ENCODE measurements around the gene LMCD1. TPM values are rescaled to one million over a fixed set of nuclear protein-coding genes. Genes with fewer than 3 reads are reported as not detected.
A peak's percentile ranks its signal among the peaks of the same experiment; 100 is the strongest.

Gene LMCD1, protein sequence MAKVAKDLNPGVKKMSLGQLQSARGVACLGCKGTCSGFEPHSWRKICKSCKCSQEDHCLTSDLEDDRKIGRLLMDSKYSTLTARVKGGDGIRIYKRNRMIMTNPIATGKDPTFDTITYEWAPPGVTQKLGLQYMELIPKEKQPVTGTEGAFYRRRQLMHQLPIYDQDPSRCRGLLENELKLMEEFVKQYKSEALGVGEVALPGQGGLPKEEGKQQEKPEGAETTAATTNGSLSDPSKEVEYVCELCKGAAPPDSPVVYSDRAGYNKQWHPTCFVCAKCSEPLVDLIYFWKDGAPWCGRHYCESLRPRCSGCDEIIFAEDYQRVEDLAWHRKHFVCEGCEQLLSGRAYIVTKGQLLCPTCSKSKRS
- total RNA-seq = 1 to 10 TPM; 5.8 to 7.1 TPM
- long read RNA-seq, full-length matches to known transcripts = 7 of 7 reads
- long read RNA-seq, partial matches to known transcripts = 0 of 7 reads
- long read RNA-seq, other reads (novel, unspliced or antisense) = 0 of 7 reads

DNA sequence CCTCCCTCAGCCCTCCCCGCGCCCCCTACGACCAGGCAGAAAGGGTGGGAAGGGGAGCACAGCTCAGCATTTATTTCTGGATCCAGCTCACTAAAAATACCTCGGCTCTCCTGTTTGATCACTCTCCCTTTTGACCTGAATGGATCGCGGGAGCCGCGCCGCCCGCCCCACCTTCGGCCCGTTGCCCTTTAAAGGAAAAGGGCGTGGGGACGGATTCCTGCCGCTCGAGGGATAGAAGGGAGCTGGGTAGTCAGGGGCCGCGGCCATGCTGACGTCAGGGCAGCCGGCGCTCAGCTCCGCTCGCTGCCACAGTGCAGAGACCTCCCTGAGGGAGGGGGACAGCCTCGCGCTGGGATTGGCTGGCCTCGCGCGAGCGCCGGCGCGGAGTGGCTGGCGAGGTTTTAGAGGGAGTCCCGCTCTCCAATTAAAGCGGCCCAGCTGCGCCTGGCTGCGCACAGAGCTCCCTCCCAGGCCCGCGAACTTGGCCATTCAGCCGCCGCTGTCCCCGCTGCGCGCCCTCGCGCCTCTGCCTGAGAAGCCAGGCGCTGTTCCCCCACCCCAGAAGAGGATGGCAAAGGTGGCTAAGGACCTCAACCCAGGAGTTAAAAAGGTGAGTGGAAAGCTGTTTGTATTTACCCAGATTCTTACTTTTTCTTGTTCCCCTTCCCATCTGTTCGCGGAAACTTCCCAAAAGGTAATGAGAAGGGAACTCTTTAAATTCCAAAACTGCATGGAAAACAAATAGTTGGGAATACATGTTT lies at the start of gene LMCD1:
TSS of gene LMCD1 (plus strand) at position 453 of the 761 bp plus-strand sequence. CDS start at position 569, 116 bp downstream.
- ATAC-seq (peak; percentile 93), DNase-seq (peak; percentile 92 to 95)
- intact Hi-C loops (cut with DNase I, micrococcal nuclease) = no loop called here

DNA sequence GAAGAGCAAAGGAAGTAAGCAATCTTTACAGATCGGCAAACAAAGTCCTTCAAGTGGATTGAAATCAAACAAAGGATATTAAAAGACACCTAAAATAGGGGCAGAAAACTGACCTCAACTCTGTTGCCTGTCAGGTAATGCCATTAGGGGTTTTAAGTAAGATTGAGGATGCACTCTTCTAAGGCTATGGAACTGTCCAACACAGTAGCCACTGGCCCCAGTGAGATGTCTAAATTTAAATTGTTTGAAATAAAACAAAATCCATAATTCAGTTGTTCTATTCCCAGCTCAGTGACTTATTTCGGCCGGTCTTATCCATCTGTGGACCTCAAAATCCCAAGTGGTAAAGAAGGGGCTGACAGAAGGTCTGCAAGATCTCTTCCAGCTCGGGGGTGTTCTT lies 49.5 kb upstream of the LMCD1 start:
- ATAC-seq (no peak), DNase-seq (no peak)
- intact Hi-C loops (cut with DNase I, micrococcal nuclease) = no loop called here

DNA sequence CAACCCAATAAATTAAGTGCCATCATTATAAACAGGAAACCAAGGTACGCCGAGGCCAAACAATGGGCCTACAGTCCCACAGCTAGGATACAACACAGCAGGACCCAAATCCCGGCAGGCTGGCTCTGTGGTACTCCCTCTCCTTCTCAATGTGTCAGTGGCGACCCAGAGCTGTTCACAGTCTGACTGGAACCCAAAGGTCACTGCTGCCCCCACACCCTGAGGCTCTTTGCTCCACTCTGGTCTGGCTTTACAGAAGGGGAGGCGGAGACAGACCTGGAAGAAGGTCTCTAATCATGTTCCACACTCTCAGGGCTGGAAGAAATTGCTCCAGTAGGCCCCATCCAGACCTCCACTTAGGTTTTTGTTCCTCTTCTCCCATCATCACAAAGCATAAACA lies 48.5 kb upstream of the LMCD1 start:
- intact Hi-C loops (cut with DNase I, micrococcal nuclease) = no loop called here
- DNase-seq (no peak), ATAC-seq (no peak)

DNA sequence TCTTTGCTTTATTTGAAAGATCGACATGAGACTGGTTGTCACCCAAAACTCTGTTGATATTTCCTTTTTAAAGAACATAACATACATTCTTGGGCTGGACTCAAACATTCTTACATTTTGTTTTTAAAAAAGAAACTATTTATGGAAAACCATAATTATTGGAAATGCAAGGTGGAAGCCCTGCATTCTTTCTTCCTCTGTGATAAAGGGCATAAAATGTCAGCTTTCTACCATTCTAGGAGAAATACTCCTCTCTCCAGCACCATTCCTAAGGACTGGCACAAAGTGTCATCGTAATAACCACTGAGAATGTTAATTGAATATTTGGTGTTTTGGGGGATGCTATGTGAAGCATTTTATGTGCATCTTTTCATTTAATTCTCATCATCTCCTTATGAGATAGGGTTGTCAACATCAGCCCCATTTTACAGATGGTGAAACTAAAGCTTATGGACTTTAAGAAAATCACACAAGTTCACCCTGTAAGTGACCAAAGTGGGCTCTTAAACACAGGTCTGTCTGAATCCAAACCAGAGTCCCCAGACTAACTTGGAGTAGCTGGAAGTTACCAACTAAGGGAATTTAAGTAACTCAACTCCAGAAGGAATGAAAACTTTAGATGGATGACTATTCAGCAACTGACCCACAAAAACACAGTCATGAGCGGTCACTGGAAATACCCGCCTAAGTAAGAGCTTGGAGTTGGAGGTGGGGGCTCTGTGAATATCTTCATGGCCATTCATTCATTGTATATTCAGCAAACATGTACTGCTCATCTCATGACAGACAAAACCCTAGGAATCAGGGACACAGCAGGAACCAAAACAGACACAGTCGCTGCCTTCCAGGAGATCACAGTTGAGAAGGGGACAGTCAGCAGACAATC lies 45.9 kb upstream of the LMCD1 start:
- DNase-seq (no peak), ATAC-seq (no peak)
- intact Hi-C loops (cut with DNase I, micrococcal nuclease) = no loop called here

DNA sequence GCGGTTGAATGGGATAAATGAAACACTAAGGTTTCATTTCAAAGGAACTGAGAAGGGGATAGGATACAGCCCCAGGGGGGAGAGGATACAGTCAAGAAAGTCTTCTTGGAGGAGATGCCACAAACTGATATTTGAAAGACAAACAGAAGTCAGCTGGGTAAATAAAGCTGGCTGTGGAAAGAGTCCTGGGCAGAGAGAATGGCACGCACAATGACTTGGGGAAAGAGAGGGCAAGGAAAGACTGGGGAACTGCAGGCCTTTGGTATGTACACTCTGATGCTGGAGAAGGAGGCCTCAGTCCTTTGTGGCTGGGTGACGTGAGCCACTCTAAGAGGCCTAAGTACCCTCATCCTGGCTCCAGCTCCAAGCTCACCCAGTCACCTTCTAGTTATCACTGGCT lies 45.2 kb upstream of the LMCD1 start:
- no peak for ATAC-seq

DNA sequence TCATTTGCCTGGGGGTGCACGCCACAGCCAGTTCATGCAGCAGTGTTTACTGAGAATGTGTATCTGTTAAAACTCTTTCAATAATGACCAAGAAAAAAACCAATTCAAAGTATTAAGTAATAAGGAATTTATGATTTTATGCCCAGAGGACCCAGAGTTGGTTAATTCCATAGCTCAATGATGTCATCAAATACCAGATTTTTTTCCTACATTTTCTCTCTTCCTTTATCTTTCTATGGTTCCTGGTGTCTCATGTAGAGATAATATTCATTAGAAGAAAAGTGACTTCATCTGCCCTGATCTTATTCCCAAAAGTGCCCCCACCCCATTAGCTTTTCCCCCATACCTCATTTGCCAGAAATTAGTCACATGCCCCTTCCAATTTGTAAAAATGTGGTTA lies 44.6 kb upstream of the LMCD1 start:
- DNase-seq (no peak), ATAC-seq (no peak)
- intact Hi-C loops (cut with DNase I, micrococcal nuclease) = no loop called here

More for the DNA sequence above, 45.2 kb upstream of the LMCD1 start:
- intact Hi-C loops (cut with DNase I, micrococcal nuclease) = no loop called here
- no peak for DNase-seq

DNA sequence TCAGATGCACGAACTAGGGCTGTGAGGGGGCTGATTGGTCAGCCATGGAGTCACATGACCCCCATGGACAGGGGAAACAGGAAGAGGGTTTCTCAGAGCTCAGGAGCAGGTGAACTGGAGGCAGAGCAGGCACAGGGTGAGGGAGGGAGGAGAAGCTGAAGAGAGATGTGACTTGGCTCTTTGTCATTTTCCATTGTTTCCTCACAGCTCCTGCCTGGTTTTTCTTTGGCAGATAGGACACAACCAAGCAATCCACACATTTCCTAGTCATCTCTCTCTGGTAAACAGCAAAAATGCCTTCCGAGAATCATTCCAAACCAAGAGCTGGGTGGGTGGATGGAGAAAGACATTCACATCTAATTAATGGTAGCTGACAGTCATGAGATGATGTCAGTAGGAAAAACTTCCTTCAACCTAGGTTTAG lies 43.4 kb upstream of the LMCD1 start:
- intact Hi-C loops (cut with DNase I, micrococcal nuclease) = no loop called here
- DNase-seq (no peak), ATAC-seq (no peak)

DNA sequence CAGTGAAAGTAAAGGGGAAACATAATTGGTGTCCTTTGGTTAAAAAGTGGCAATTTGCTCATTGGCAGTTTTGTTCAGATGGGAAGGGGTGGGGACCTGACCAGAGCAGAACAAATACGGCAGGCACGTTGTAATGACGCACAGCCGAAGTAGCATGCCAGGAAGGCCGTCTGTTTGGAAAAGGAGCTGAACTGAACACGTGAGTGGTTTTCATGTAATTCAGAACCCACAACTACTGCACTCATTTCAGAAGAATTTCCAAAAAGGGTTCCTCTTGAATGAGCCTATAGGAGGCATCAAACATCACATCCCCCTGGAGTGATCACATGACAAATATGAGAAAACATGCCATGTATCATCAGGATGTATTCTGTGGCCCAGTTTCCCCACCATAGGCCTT lies 42.9 kb upstream of the LMCD1 start:
- ATAC-seq (no peak), DNase-seq (no peak)
- intact Hi-C loops (cut with DNase I, micrococcal nuclease) = no loop called here

DNA sequence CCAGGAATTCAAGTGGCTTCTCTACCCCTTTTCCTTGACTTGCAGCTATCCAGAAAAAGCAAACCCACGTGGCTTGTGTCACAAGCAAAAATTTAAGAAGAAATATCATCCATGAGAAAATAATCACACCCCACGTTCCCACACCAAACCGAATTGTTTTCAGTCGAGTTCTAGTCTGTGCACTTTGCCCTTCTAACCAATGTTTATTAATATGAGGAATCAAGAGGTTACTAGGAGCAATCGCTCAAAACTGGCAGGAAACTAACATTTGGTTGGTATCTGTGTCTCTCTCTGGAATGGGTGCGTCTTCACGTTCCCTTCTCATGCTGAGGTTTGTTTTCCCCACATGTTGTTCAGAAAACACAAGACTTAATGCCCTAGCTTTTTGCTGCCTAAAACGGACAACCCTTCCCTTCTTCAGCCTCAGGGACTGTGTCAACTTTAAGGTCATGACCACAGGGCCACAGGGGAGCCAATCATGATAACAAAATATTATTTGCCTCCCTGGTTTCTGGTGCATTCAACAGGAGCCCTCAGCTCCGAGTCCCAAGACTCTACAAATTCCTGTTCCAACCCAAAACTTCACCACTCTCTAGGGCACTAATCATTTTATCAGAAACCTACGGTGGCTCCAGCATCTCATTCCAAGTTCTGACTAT lies 41.4 kb upstream of the LMCD1 start:
- intact Hi-C loops (cut with DNase I, micrococcal nuclease) = no loop called here
- ATAC-seq (no peak), DNase-seq (no peak)

DNA sequence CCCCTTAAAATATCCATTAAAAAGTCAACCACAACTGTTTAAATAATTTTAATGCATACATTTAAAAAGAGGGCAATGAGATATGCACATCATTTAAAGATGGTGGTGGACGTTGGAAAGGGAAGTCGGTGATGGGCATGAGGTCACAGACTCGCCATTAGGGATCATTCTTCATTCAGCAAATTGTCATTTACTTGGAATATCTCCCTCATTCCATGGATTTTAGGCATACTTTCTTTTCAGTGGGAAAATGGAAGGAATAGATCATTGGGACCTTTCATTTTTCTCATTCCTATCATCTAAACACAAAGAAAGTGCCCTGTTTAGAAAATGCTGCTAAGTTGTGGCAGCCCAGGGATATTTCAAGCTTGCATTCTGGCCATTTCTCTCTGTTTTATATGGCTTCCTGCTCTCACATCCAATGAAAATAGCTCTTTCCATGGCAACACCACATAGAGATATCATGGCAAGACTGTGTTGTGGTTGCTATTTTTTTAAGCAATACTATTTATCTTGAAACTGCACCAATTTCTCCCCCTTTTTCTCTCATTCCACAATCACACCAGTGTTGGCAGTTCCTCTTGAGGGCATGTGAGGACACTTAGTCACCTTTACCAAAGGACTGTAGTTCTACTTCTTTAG lies 40.7 kb upstream of the LMCD1 start:
- no peak for ATAC-seq
- intact Hi-C loops (cut with DNase I, micrococcal nuclease) = no loop called here
- no peak for DNase-seq

DNA sequence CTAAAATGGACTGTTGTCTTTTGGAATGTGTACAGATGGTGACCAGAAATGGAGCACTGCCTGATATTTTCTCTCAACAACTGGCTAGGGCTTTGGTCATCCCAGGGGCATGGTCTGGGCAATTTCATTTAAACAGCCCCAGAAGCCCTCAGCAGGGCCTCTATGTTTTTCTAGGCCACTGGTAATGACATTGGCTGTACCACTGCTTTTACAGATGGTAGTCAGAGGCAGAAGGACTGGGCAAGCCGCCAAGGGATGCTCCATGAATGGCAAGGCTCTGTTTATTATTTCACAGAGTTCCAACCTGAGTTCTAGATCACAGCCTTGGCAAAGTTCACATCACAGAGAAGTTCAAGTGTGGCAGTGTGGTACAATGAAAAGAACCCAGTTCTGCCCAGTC lies 37.0 kb upstream of the LMCD1 start:
- DNase-seq = no peak
- ATAC-seq = no peak
- intact Hi-C loops (cut with DNase I, micrococcal nuclease) = no loop called here

DNA sequence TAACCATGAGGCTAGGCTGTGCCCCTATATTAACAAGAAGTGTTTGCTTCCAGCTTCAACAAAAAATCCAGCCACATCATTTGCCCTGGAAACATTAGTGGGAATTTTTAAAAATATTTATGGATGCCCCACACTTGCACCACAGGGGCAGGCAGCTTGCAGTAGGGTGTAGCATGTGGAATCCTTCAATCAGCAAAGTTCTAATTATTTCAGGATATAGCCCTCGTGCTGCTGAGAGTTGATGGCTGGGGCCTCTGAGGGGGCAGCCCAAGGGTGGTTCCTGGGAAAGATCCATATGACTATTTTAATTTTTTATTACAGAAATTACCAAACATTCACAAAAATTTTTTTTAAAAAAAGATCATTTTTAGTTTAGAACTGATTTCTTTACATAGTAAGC lies 35.1 kb upstream of the LMCD1 start:
- ATAC-seq = no peak
- DNase-seq = no peak
- intact Hi-C loops (cut with DNase I, micrococcal nuclease) = no loop called here

DNA sequence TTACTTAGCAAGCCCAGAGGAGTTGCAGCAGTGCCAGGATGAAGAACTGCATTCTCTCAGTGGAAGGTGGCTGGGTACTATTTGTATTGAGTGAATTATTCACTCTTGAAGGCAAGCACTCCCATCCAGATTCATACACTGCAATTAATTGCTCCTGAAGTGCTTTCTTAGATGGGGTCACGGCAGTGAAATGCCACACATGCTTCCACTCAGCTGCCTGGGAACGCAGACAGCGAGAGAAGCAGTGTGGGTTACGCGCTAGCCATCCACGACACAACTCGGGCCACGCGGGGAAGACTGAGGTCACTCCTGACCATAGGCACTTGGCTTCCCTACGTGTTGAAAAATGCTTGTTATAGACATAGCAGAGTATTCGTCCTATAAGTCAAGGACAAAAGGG lies 30.8 kb upstream of the LMCD1 start:
- ATAC-seq = no peak
- no peak for DNase-seq
- intact Hi-C loops (cut with DNase I, micrococcal nuclease) = no loop called here

DNA sequence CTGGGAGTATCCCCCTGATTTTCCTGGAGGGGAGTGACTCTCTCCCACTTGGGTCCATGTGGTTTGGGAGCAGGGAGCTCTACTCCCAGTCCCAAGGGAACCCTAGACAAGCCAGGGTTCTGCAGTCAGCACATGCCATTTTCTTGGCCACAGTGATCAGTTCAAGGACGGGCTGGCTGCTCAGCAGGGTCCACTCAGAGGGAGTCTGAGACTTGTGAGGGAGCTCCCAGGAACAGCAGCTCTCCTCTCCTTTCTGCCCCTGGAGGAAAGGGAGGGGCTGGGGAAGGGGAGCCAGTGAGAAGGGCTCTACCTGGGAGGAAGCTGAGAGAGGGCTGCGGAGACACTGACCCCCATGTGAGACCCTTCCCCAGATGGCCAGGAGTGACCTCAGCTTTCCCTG lies 29.1 kb upstream of the LMCD1 start:
- DNase-seq = no peak
- intact Hi-C loops (cut with DNase I, micrococcal nuclease) = no loop called here
- no peak for ATAC-seq

DNA sequence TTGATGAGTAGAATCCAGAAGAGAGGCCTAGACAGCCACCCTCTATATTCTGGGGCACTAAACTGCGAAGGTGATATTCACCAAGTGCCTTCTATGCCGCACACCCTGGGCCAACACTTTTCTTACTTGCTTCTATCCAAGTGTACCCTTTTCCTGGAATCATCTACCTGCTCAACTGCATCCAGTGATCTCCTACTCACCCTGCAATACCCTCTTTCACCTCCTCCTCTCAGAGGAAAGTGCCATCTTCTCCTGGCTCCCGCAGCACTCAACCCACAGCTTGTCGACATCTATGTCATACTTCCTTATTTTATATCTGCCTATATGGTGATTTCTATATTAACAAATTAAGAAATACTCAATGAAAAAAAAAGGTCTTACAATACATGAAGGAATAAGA lies 28.6 kb upstream of the LMCD1 start:
- ATAC-seq (no peak), DNase-seq (no peak)
- intact Hi-C loops (cut with DNase I, micrococcal nuclease) = no loop called here

DNA sequence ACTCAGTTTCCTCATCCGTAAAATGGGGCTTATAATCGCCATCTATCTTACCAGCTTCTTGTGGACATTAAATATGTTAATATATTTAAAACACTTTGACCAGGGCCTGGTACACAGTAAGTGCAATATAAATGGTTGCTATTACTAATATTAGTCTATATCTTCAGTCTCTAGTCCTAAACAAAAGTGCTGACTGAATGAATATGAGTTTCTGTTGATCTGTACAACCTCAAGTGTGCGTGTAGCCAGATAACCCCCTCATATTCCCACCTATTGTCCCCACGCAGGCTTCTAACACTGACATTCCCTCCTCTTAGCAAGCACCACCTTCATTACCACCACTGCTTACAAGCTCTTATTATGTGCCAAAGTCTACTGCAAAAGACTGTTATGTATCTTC lies 27.6 kb upstream of the LMCD1 start:
- ATAC-seq = no peak

DNA sequence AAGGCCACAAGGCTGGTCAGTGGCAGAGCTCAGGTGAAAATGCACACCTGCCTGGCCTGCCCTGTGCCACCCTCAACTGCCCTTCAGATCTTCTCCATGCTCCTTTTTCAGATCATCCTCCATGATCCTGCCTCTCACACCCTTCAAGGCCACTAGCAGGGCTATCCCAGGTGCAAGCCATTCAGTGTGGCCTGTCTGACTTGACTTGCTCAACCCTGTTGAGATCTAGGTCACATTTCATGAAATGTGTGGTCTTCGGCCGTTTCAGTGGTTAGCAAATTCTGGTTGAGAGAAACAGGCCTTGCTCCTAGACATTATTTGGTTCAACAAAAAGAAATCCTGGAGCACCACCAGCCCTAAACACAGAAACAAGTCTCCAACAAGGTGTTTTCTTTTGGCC lies 26.6 kb upstream of the LMCD1 start:
- intact Hi-C loops (cut with DNase I, micrococcal nuclease) = no loop called here
- DNase-seq = no peak

More for the DNA sequence above, 27.6 kb upstream of the LMCD1 start:
- DNase-seq = no peak
- intact Hi-C loops (cut with DNase I, micrococcal nuclease) = no loop called here

DNA sequence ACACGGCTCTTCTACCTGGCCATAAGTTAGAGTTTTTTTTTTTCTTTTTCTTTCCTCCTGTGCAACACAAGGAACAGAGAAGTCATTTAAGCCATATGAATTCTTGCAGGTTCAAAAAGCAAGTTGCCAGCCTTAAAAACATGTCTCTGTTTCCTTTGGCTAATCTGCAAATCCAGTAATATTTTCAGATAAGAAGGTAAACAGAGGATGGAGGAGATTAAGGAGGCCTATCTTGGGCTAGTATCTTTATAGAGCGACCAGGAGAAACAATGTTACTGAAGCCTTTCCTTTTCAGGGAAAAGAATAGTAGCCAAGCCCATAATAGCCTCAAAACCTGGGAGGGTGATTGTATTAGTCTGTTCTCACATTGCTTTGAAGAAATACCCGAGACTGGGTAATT lies 20.9 kb upstream of the LMCD1 start:
- ATAC-seq (no peak), DNase-seq (no peak)
- intact Hi-C loops (cut with DNase I, micrococcal nuclease) = no loop called here

More for the DNA sequence above, 26.6 kb upstream of the LMCD1 start:
- ATAC-seq = no peak
